H1 (cell line): Measurements from ENCODE around the gene TAF1B.

Experiments used
- ATF3 ChIP-seq: IDR thresholded peaks from 2 replicates; pipeline ENCODE4 v1.6.1; 2011; ENCODE audit warnings: low read depth, mild to moderate bottlenecking, low read length; ENCODE audit not compliant: insufficient read depth
- CTCF ChIP-seq, 3 experiments: IDR thresholded peaks; 1 replicate in 2 of 3; 2 replicates in 1 of 3; pipeline versions ENCODE4 v1.5.1 to v1.6.1; 2011; ENCODE audit warnings: low read length in 3 of 3, mild to moderate bottlenecking in 3 of 3, inconsistent platforms in 2 of 3, low read depth in 1 of 3, moderate library complexity in 1 of 3; ENCODE audit not compliant: insufficient read depth in 1 of 3; ENCODE audit errors: control extremely low read depth in 1 of 3
- EP300 ChIP-seq, 2 experiments: IDR thresholded peaks; 1 replicate in 1 of 2; 2 replicates in 1 of 2; pipeline ENCODE4 v1.6.1; 2011 to 2012; ENCODE audit warnings: low read depth in 2 of 2, low read length in 2 of 2, mild to moderate bottlenecking in 2 of 2, borderline replicate concordance in 1 of 2, inconsistent platforms in 1 of 2, moderate library complexity in 1 of 2
- EZH2 ChIP-seq: fragments of 200-600 bp; sonication (generic); IDR thresholded peaks from 2 replicates; pipeline ENCODE4 v1.7.1; 2012; ENCODE audit warnings: low read depth, mild to moderate bottlenecking, moderate library complexity, low read length, inconsistent platforms; ENCODE audit not compliant: severe bottlenecking
- KDM5A ChIP-seq: fragments of 200-600 bp; IDR thresholded peaks from 2 replicates; pipeline ENCODE4 v1.7.1; 2012; ENCODE audit warnings: mild to moderate bottlenecking, low read length, inconsistent platforms, mixed read lengths
- MAX ChIP-seq: IDR thresholded peaks from 2 replicates; pipeline ENCODE4 v1.6.1; 2012; ENCODE audit warnings: inconsistent platforms
- SRF ChIP-seq: IDR thresholded peaks from 2 replicates; pipeline ENCODE4 v1.6.1; 2011; ENCODE audit warnings: mild to moderate bottlenecking, low read depth, low read length, moderate library complexity

- TF ChIP-seq CTCF (IDR thresholded peaks at IDR 0.05; ENCODE audit: control extremely low read depth in 1 of 3, insufficient read depth in 1 of 3, low read depth in 1 of 3, low read length in 3 of 3): no peak
- TF ChIP-seq SRF: no peak
- no peak for TF ChIP-seq MAX
- TF ChIP-seq EP300 (IDR thresholded peaks at IDR 0.05; ENCODE audit: borderline replicate concordance in 1 of 2, low read depth in 2 of 2, low read length in 2 of 2): no peak
- TF ChIP-seq KDM5A: no peak
- no peak for TF ChIP-seq ATF3
- no peak for TF ChIP-seq EZH2
Measured at GRCh38 chr2:9970200-9971044, 127.1 kb downstream of the TAF1B start.
